ENCODE measurements around the gene GIPR. TPM values are rescaled to one million over a fixed set of nuclear protein-coding genes. Genes with fewer than 3 reads are reported as not detected.
"Not testable (repeated sequence)": the region's sequence is repeated elsewhere in the genome, so short reads cannot be mapped to it uniquely, and the experiment has no call there.

GIPR gene
- total RNA-seq (under 1 TPM; 0.30 to 0.55 TPM), polyA plus RNA-seq (ENCODE audit: insufficient read length in 2 of 2) (1 to 10 TPM; 1.4 to 1.9 TPM)
- long read RNA-seq, donor 1: 0 reads
- long read RNA-seq, donor 2: 0 reads
- long read RNA-seq, donor 3, partial matches to known transcripts: 162 of 375 reads
- long read RNA-seq, donor 3, other reads (novel, unspliced or antisense): 213 of 375 reads
- long read RNA-seq, donor 4, partial matches to known transcripts: 2,866 of 2,907 reads
- long read RNA-seq, donor 4, other reads (novel, unspliced or antisense): 41 of 2,907 reads

GRCh38 chr19:45667620-45668341 lies at the start of gene GIPR:
GIPR (plus strand) TSS chr19:45668221; CDS start chr19:45669521, 1,300 bp downstream.
- no peak for DNase-seq (ENCODE audit: low read depth in 4 of 6, low spot score in 6 of 6)
- H3K27me3 ChIP-seq (ENCODE audit: control insufficient read depth, insufficient read depth, low read length): peaks cover 63% of the 10 kb centered on the region

GRCh38 chr19:45621389-45621788 lies 46.6 kb upstream of the GIPR start:
- WGBS (ENCODE audit: insufficient coverage): 83% methylated on average over 14 of the region's 17 CpGs

More at GRCh38 chr19:45667620-45668341, at the start of gene GIPR:
- 24% methylated on average over 8 of the region's 15 CpGs for WGBS (ENCODE audit: insufficient coverage)
- Histone ChIP-seq H3K4me1 (ENCODE audit: control insufficient read depth, insufficient read depth, low read length) (peaks cover 30% of the 10 kb centered on the region), H3K4me3 (ENCODE audit: low read depth, low read length) (peak within 1 kb of the TSS; percentile 16), H3K27ac (ENCODE audit: low read depth, low read length) (no peak within 1 kb of the TSS), H3K36me3 (ENCODE audit: control insufficient read depth, insufficient read depth, low read length) (no peaks in the 10 kb centered on the region), H3K9me3 (ENCODE audit: control insufficient read depth, insufficient read depth, low read length) (no peaks in the 10 kb centered on the region)

GRCh38 chr19:45621976-45622503 lies 46.0 kb upstream of the GIPR start:
- Histone ChIP-seq H3K27me3 (ENCODE audit: control insufficient read depth, insufficient read depth, low read length) (no peaks in the 10 kb centered on the region), H3K27ac (ENCODE audit: low read depth, low read length) (no peak overlapping the region), H3K36me3 (ENCODE audit: control insufficient read depth, insufficient read depth, low read length) (peaks cover 82% of the 10 kb centered on the region), H3K4me3 (ENCODE audit: low read depth, low read length) (no peak overlapping the region), H3K9me3 (ENCODE audit: control insufficient read depth, insufficient read depth, low read length) (no peaks in the 10 kb centered on the region), H3K4me1 (ENCODE audit: control insufficient read depth, insufficient read depth, low read length) (no peaks in the 10 kb centered on the region)
- DNase-seq (ENCODE audit: low read depth in 4 of 6, low spot score in 6 of 6): no peak
- 92% methylated on average over 5 of the region's 6 CpGs for WGBS (ENCODE audit: insufficient coverage)

More at GRCh38 chr19:45621389-45621788, 46.6 kb upstream of the GIPR start:
- H3K4me1 ChIP-seq (ENCODE audit: control insufficient read depth, insufficient read depth, low read length): peaks cover 4% of the 10 kb centered on the region
- H3K27me3 ChIP-seq (ENCODE audit: control insufficient read depth, insufficient read depth, low read length): no peaks in the 10 kb centered on the region
- H3K4me3 ChIP-seq (ENCODE audit: low read depth, low read length): no peak overlapping the region
- H3K27ac ChIP-seq (ENCODE audit: low read depth, low read length): no peak overlapping the region
- peaks cover 82% of the 10 kb centered on the region for H3K36me3 ChIP-seq (ENCODE audit: control insufficient read depth, insufficient read depth, low read length)
- no peaks in the 10 kb centered on the region for H3K9me3 ChIP-seq (ENCODE audit: control insufficient read depth, insufficient read depth, low read length)
- DNase-seq (ENCODE audit: low read depth in 4 of 6, low spot score in 6 of 6): no peak

GRCh38 chr19:45623984-45624383 lies 44.0 kb upstream of the GIPR start:
- no peaks in the 10 kb centered on the region for H3K27me3 ChIP-seq (ENCODE audit: control insufficient read depth, insufficient read depth, low read length)
- no peak for DNase-seq (ENCODE audit: low read depth in 4 of 6, low spot score in 6 of 6)
- no peaks in the 10 kb centered on the region for H3K9me3 ChIP-seq (ENCODE audit: control insufficient read depth, insufficient read depth, low read length)
- H3K4me3 ChIP-seq (ENCODE audit: low read depth, low read length): no peak overlapping the region
- no peaks in the 10 kb centered on the region for H3K4me1 ChIP-seq (ENCODE audit: control insufficient read depth, insufficient read depth, low read length)
- no peak overlapping the region for H3K27ac ChIP-seq (ENCODE audit: low read depth, low read length)
- peaks cover 83% of the 10 kb centered on the region for H3K36me3 ChIP-seq (ENCODE audit: control insufficient read depth, insufficient read depth, low read length)
- WGBS (ENCODE audit: insufficient coverage): 91% methylated on average over 1 of the region's 1 CpG

- not testable (repeated sequence) for H3K4me1 ChIP-seq (ENCODE audit: control insufficient read depth, insufficient read depth, low read length); DNase-seq (ENCODE audit: low read depth in 4 of 6, low spot score in 6 of 6); H3K27me3 ChIP-seq (ENCODE audit: control insufficient read depth, insufficient read depth, low read length); H3K9me3 ChIP-seq (ENCODE audit: control insufficient read depth, insufficient read depth, low read length); H3K27ac ChIP-seq (ENCODE audit: low read depth, low read length); H3K4me3 ChIP-seq (ENCODE audit: low read depth, low read length)
- WGBS (ENCODE audit: insufficient coverage): 93% methylated on average over 3 of the region's 7 CpGs
- peaks cover 80% of the 10 kb centered on the region for H3K36me3 ChIP-seq (ENCODE audit: control insufficient read depth, insufficient read depth, low read length)
Observed at GRCh38 chr19:45628219-45628618, 39.8 kb upstream of the GIPR start.

GRCh38 chr19:45629704-45630103 lies 38.3 kb upstream of the GIPR start:
- no peak overlapping the region for H3K27ac ChIP-seq (ENCODE audit: low read depth, low read length)
- peaks cover 8% of the 10 kb centered on the region for H3K4me1 ChIP-seq (ENCODE audit: control insufficient read depth, insufficient read depth, low read length)
- DNase-seq (ENCODE audit: low read depth in 4 of 6, low spot score in 6 of 6): no peak
- H3K9me3 ChIP-seq (ENCODE audit: control insufficient read depth, insufficient read depth, low read length): no peaks in the 10 kb centered on the region
- peaks cover 80% of the 10 kb centered on the region for H3K36me3 ChIP-seq (ENCODE audit: control insufficient read depth, insufficient read depth, low read length)
- no peak overlapping the region for H3K4me3 ChIP-seq (ENCODE audit: low read depth, low read length)
- no peaks in the 10 kb centered on the region for H3K27me3 ChIP-seq (ENCODE audit: control insufficient read depth, insufficient read depth, low read length)
- 90% methylated on average over 2 of the region's 4 CpGs for WGBS (ENCODE audit: insufficient coverage)

GRCh38 chr19:45630463-45630862 lies 37.6 kb upstream of the GIPR start:
- no peaks in the 10 kb centered on the region for H3K27me3 ChIP-seq (ENCODE audit: control insufficient read depth, insufficient read depth, low read length)
- no peaks in the 10 kb centered on the region for H3K9me3 ChIP-seq (ENCODE audit: control insufficient read depth, insufficient read depth, low read length)
- no peak overlapping the region for H3K27ac ChIP-seq (ENCODE audit: low read depth, low read length)
- no peak overlapping the region for H3K4me3 ChIP-seq (ENCODE audit: low read depth, low read length)
- DNase-seq (ENCODE audit: low read depth in 4 of 6, low spot score in 6 of 6): no peak
- peaks cover 8% of the 10 kb centered on the region for H3K4me1 ChIP-seq (ENCODE audit: control insufficient read depth, insufficient read depth, low read length)
- H3K36me3 ChIP-seq (ENCODE audit: control insufficient read depth, insufficient read depth, low read length): peaks cover 73% of the 10 kb centered on the region
- 100% methylated on average over 2 of the region's 2 CpGs for WGBS (ENCODE audit: insufficient coverage)

- DNase-seq (ENCODE audit: low read depth in 4 of 6, low spot score in 6 of 6): peak in 2 of 6 donors; percentile 41 to 63
- Histone ChIP-seq H3K36me3 (ENCODE audit: control insufficient read depth, insufficient read depth, low read length) (peaks cover 59% of the 10 kb centered on the region), H3K27ac (ENCODE audit: low read depth, low read length) (no peak overlapping the region), H3K9me3 (ENCODE audit: control insufficient read depth, insufficient read depth, low read length) (no peaks in the 10 kb centered on the region), H3K4me3 (ENCODE audit: low read depth, low read length) (no peak overlapping the region), H3K4me1 (ENCODE audit: control insufficient read depth, insufficient read depth, low read length) (peaks cover 8% of the 10 kb centered on the region), H3K27me3 (ENCODE audit: control insufficient read depth, insufficient read depth, low read length) (no peaks in the 10 kb centered on the region)
- 18% methylated on average over 14 of the region's 27 CpGs for WGBS (ENCODE audit: insufficient coverage)
Observed at GRCh38 chr19:45632468-45633196, 35.4 kb upstream of the GIPR start.

- Histone ChIP-seq H3K27me3 (ENCODE audit: control insufficient read depth, insufficient read depth, low read length) (no peaks in the 10 kb centered on the region), H3K36me3 (ENCODE audit: control insufficient read depth, insufficient read depth, low read length) (peaks cover 58% of the 10 kb centered on the region), H3K27ac (ENCODE audit: low read depth, low read length) (no peak overlapping the region), H3K9me3 (ENCODE audit: control insufficient read depth, insufficient read depth, low read length) (no peaks in the 10 kb centered on the region), H3K4me3 (ENCODE audit: low read depth, low read length) (no peak overlapping the region), H3K4me1 (ENCODE audit: control insufficient read depth, insufficient read depth, low read length) (peaks cover 24% of the 10 kb centered on the region)
- no CpG with 5 or more reads among the region's 1 CpG for WGBS (ENCODE audit: insufficient coverage)
- DNase-seq (ENCODE audit: low read depth in 4 of 6, low spot score in 6 of 6): no peak
Observed at GRCh38 chr19:45636275-45636674, 31.7 kb upstream of the GIPR start.

All from spinal cord (tissue), 10 donors.